ENCODE results near the gene HEXIM1. TPM values are rescaled to one million over a fixed set of nuclear protein-coding genes. Genes with fewer than 3 reads are reported as not detected.

Gene HEXIM1
- total RNA-seq, 1 donor from 2014 or later: 10.2 TPM

DNA sequence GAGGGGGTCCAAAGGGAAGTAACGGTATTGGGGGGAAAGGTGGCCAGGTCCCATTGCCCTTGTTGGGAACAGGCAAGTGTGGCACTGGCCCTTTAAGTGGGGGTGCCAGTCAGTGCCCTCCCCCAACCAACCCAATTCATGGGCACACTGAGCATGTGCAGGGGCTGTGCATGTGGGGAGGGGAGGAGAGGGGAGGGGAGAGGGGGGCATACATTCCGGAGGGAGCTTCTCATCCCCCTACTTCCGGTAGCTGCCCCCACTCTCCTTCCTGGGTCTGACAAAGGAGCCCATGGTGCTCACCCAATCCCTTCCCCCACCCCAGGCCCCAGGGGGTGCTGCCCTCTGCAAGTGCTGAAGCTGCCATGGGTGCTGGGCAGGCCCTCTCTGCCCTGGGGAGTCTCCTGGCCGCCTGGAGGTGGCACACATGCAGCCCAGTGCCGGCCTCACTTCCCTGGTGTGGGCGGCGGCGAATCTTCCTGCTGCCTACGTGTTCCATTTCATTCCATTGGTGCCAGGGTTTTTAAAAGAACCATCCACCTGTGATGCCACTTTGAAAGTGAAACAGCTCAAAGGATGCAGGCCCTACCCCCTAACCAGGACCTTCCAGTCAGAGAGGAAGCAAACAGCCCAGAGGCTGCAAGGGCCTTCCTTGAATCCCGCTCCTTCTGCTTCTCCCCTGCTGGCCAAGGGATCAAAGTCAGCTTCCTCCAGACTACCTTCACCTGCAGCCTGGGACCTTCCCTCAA is 24.4 kb downstream of the HEXIM1 start:
- H3K4me1 Mint-ChIP-seq: peaks cover 33% of the 10 kb centered on the region
- Histone ChIP-seq H3K4me3 (no peak overlapping the region), H3K36me3 (no peaks in the 10 kb centered on the region), H3K9me3 (ENCODE audit: low read depth) (no peaks in the 10 kb centered on the region), H4K20me1 (ENCODE audit: low read depth) (no peaks in the 10 kb centered on the region), H3K27me3 (no peaks in the 10 kb centered on the region), H3K27ac (peak overlapping the region; percentile 90), H3F3A (ENCODE audit: low read depth) (peaks cover 34% of the 10 kb centered on the region), H3K9ac (no peak overlapping the region), H3K4me2 (peak overlapping the region; percentile 57), H2AFZ (replicated peaks) (peak overlapping the region; percentile 55), H3K79me2 (ENCODE audit: low read depth) (no peaks in the 10 kb centered on the region), H3K4me1 (peaks cover 25% of the 10 kb centered on the region)
- no peaks in the 10 kb centered on the region for H3K9me3 Mint-ChIP-seq
- H3K27me3 Mint-ChIP-seq (ENCODE audit: insufficient read depth, low read depth): peaks cover 10% of the 10 kb centered on the region
- peak overlapping the region; percentile 94 for H3K27ac Mint-ChIP-seq
- DNase-seq (ENCODE audit: low spot score): peak; percentile 62
- TF ChIP-seq, protein P1, sequence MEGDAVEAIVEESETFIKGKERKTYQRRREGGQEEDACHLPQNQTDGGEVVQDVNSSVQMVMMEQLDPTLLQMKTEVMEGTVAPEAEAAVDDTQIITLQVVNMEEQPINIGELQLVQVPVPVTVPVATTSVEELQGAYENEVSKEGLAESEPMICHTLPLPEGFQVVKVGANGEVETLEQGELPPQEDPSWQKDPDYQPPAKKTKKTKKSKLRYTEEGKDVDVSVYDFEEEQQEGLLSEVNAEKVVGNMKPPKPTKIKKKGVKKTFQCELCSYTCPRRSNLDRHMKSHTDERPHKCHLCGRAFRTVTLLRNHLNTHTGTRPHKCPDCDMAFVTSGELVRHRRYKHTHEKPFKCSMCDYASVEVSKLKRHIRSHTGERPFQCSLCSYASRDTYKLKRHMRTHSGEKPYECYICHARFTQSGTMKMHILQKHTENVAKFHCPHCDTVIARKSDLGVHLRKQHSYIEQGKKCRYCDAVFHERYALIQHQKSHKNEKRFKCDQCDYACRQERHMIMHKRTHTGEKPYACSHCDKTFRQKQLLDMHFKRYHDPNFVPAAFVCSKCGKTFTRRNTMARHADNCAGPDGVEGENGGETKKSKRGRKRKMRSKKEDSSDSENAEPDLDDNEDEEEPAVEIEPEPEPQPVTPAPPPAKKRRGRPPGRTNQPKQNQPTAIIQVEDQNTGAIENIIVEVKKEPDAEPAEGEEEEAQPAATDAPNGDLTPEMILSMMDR (IDR thresholded peaks at IDR 0.05): no peak
- no peak for TF ChIP-seq EZH2 (IDR thresholded peaks at IDR 0.05)
- TF ChIP-seq EZH2phosphoT487 (IDR thresholded peaks at IDR 0.05): no peak
- peak overlapping the region; percentile 38 for H3K4me3 Mint-ChIP-seq
- peaks cover 4% of the 10 kb centered on the region for H3K36me3 Mint-ChIP-seq

DNA sequence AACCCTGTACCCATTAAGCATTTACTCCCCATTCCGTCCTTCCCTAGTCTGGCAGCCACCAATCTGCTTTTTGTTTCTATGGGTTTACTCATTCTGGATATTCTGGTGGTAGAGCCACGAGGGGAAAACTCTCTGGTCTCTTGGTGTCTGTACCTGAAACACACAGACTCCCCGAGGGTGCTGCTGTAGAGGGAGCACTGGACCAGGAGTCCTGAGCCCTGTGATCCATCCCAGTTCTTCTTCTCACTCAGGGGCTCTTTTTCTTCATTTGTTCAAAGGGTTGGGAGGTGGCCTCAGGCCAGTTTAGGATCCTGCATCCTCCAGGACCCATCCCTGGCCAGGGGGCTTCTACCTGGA is 27.5 kb downstream of the HEXIM1 start:
- Histone ChIP-seq H3K4me1 (peaks cover 25% of the 10 kb centered on the region), H3K4me2 (no peak overlapping the region), H3K79me2 (ENCODE audit: low read depth) (no peaks in the 10 kb centered on the region), H3F3A (ENCODE audit: low read depth) (peaks cover 29% of the 10 kb centered on the region), H3K9me3 (ENCODE audit: low read depth) (no peaks in the 10 kb centered on the region), H3K9ac (no peak overlapping the region), H3K36me3 (no peaks in the 10 kb centered on the region), H2AFZ (replicated peaks) (no peak overlapping the region), H4K20me1 (ENCODE audit: low read depth) (no peaks in the 10 kb centered on the region), H3K27me3 (no peaks in the 10 kb centered on the region), H3K4me3 (no peak overlapping the region), H3K27ac (no peak overlapping the region)
- Mint-ChIP-seq H3K27me3 (ENCODE audit: insufficient read depth, low read depth) (peaks cover 10% of the 10 kb centered on the region), H3K27ac (no peak overlapping the region), H3K9me3 (no peaks in the 10 kb centered on the region), H3K4me1 (peaks cover 26% of the 10 kb centered on the region), H3K4me3 (no peak overlapping the region), H3K36me3 (no peaks in the 10 kb centered on the region)
- no peak for TF ChIP-seq EZH2 (IDR thresholded peaks at IDR 0.05)
- TF ChIP-seq, protein P1 (IDR thresholded peaks at IDR 0.05): no peak
- no peak for DNase-seq (ENCODE audit: low spot score)

DNA sequence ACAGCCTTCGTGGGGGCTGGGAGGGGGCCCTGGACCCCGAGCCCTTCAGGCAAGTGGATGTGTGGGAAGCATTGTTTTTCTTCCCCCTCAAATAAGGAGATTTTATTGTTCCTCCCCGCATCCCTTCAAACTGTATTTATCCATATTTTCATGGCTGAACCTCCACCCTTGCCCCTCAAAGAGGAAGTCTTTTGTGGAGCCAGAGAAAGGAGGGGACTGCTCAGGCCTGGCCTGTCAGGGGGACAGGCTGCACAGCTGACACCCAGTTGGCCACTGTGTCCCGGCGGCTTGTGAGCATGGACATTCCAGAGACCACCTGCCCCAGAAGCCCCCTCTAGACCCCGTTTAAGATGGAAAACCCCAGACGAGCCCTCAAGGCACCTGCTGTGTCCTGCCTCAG is 29.3 kb downstream of the HEXIM1 start:
- no peak overlapping the region for H3K4me3 Mint-ChIP-seq
- Histone ChIP-seq H3K79me2 (ENCODE audit: low read depth) (no peaks in the 10 kb centered on the region), H2AFZ (replicated peaks) (no peak overlapping the region), H3F3A (ENCODE audit: low read depth) (peaks cover 12% of the 10 kb centered on the region), H3K4me2 (no peak overlapping the region), H3K27ac (no peak overlapping the region), H3K27me3 (no peaks in the 10 kb centered on the region), H3K36me3 (no peaks in the 10 kb centered on the region), H3K9ac (no peak overlapping the region), H3K9me3 (ENCODE audit: low read depth) (no peaks in the 10 kb centered on the region), H4K20me1 (ENCODE audit: low read depth) (no peaks in the 10 kb centered on the region), H3K4me3 (no peak overlapping the region), H3K4me1 (peaks cover 7% of the 10 kb centered on the region)
- H3K27ac Mint-ChIP-seq: no peak overlapping the region
- TF ChIP-seq EZH2phosphoT487 (IDR thresholded peaks at IDR 0.05): no peak
- TF ChIP-seq EZH2 (IDR thresholded peaks at IDR 0.05): no peak
- TF ChIP-seq, protein P1 (IDR thresholded peaks at IDR 0.05): no peak
- H3K4me1 Mint-ChIP-seq: peaks cover 9% of the 10 kb centered on the region
- H3K9me3 Mint-ChIP-seq: no peaks in the 10 kb centered on the region
- peaks cover 7% of the 10 kb centered on the region for H3K27me3 Mint-ChIP-seq (ENCODE audit: insufficient read depth, low read depth)
- DNase-seq (ENCODE audit: low spot score): no peak
- H3K36me3 Mint-ChIP-seq: no peaks in the 10 kb centered on the region
